ENCODE data around the gene ERGIC1.

ERGIC1 gene

GRCh38 chr5:172868924-172869591, 35.0 kb downstream of the ERGIC1 start:
- H3K4me3 Mint-ChIP-seq, result no peak overlapping the region
- no peaks in the 10 kb centered on the region for H3K27me3 Mint-ChIP-seq
- no peak overlapping the region for H3K27ac Mint-ChIP-seq
- H3K4me1 Mint-ChIP-seq (ENCODE audit: low read depth), result peaks cover 24% of the 10 kb centered on the region
- H3K36me3 Mint-ChIP-seq, result no peaks in the 10 kb centered on the region
- H3K9me3 Mint-ChIP-seq (ENCODE audit: low read depth), result no peaks in the 10 kb centered on the region

- Mint-ChIP-seq H3K4me1 (ENCODE audit: low read depth) (peaks cover 26% of the 10 kb centered on the region), H3K9me3 (ENCODE audit: low read depth) (no peaks in the 10 kb centered on the region), H3K36me3 (no peaks in the 10 kb centered on the region), H3K27me3 (no peaks in the 10 kb centered on the region), H3K4me3 (no peak overlapping the region), H3K27ac (no peak overlapping the region)
Measured at GRCh38 chr5:172869691-172870090, 35.6 kb downstream of the ERGIC1 start.

- Mint-ChIP-seq H3K4me1 (ENCODE audit: low read depth) (peaks cover 29% of the 10 kb centered on the region), H3K36me3 (no peaks in the 10 kb centered on the region), H3K4me3 (no peak overlapping the region), H3K27me3 (no peaks in the 10 kb centered on the region), H3K27ac (no peak overlapping the region), H3K9me3 (ENCODE audit: low read depth) (no peaks in the 10 kb centered on the region)
Measured at GRCh38 chr5:172870291-172870714, 36.3 kb downstream of the ERGIC1 start.

GRCh38 chr5:172870715-172871461, 36.8 kb downstream of the ERGIC1 start:
- Mint-ChIP-seq H3K9me3 (ENCODE audit: low read depth) (no peaks in the 10 kb centered on the region), H3K27me3 (no peaks in the 10 kb centered on the region), H3K4me3 (no peak overlapping the region), H3K4me1 (ENCODE audit: low read depth) (peaks cover 31% of the 10 kb centered on the region), H3K27ac (no peak overlapping the region), H3K36me3 (no peaks in the 10 kb centered on the region)

- H3K4me3 Mint-ChIP-seq, result no peak overlapping the region
- H3K27me3 Mint-ChIP-seq, result no peaks in the 10 kb centered on the region
- H3K27ac Mint-ChIP-seq, result no peak overlapping the region
- H3K9me3 Mint-ChIP-seq (ENCODE audit: low read depth), result no peaks in the 10 kb centered on the region
- peaks cover 35% of the 10 kb centered on the region for H3K4me1 Mint-ChIP-seq (ENCODE audit: low read depth)
- H3K36me3 Mint-ChIP-seq, result no peaks in the 10 kb centered on the region
Measured at GRCh38 chr5:172871536-172871935, 37.5 kb downstream of the ERGIC1 start.

GRCh38 chr5:172871982-172872381, 37.9 kb downstream of the ERGIC1 start:
- Mint-ChIP-seq H3K4me3 (no peak overlapping the region), H3K27ac (no peak overlapping the region), H3K27me3 (no peaks in the 10 kb centered on the region), H3K4me1 (ENCODE audit: low read depth) (peaks cover 36% of the 10 kb centered on the region), H3K9me3 (ENCODE audit: low read depth) (no peaks in the 10 kb centered on the region), H3K36me3 (no peaks in the 10 kb centered on the region)

- H3K27me3 Mint-ChIP-seq, result no peaks in the 10 kb centered on the region
- peaks cover 35% of the 10 kb centered on the region for H3K4me1 Mint-ChIP-seq (ENCODE audit: low read depth)
- H3K27ac Mint-ChIP-seq, result no peak overlapping the region
- no peaks in the 10 kb centered on the region for H3K36me3 Mint-ChIP-seq
- no peaks in the 10 kb centered on the region for H3K9me3 Mint-ChIP-seq (ENCODE audit: low read depth)
- H3K4me3 Mint-ChIP-seq, result no peak overlapping the region
Measured at GRCh38 chr5:172872997-172873491, 39.0 kb downstream of the ERGIC1 start.

- H3K4me1 Mint-ChIP-seq (ENCODE audit: low read depth), result peaks cover 31% of the 10 kb centered on the region
- H3K27me3 Mint-ChIP-seq, result no peaks in the 10 kb centered on the region
- no peak overlapping the region for H3K4me3 Mint-ChIP-seq
- no peaks in the 10 kb centered on the region for H3K9me3 Mint-ChIP-seq (ENCODE audit: low read depth)
- no peaks in the 10 kb centered on the region for H3K36me3 Mint-ChIP-seq
- no peak overlapping the region for H3K27ac Mint-ChIP-seq
Measured at GRCh38 chr5:172873513-172873912, 39.5 kb downstream of the ERGIC1 start.

GRCh38 chr5:172874647-172875504, 40.8 kb downstream of the ERGIC1 start:
- peaks cover 26% of the 10 kb centered on the region for H3K4me1 Mint-ChIP-seq (ENCODE audit: low read depth)
- no peaks in the 10 kb centered on the region for H3K9me3 Mint-ChIP-seq (ENCODE audit: low read depth)
- no peak overlapping the region for H3K4me3 Mint-ChIP-seq
- no peaks in the 10 kb centered on the region for H3K36me3 Mint-ChIP-seq
- H3K27ac Mint-ChIP-seq, result no peak overlapping the region
- H3K27me3 Mint-ChIP-seq, result no peaks in the 10 kb centered on the region

- peaks cover 26% of the 10 kb centered on the region for H3K4me1 Mint-ChIP-seq (ENCODE audit: low read depth)
- no peak overlapping the region for H3K4me3 Mint-ChIP-seq
- no peaks in the 10 kb centered on the region for H3K27me3 Mint-ChIP-seq
- H3K9me3 Mint-ChIP-seq (ENCODE audit: low read depth), result no peaks in the 10 kb centered on the region
- H3K27ac Mint-ChIP-seq, result no peak overlapping the region
- no peaks in the 10 kb centered on the region for H3K36me3 Mint-ChIP-seq
Measured at GRCh38 chr5:172875505-172876279, 41.6 kb downstream of the ERGIC1 start.

- Mint-ChIP-seq H3K27me3 (no peaks in the 10 kb centered on the region), H3K4me1 (ENCODE audit: low read depth) (peaks cover 28% of the 10 kb centered on the region), H3K36me3 (peaks cover 2% of the 10 kb centered on the region), H3K27ac (no peak overlapping the region), H3K4me3 (no peak overlapping the region), H3K9me3 (ENCODE audit: low read depth) (no peaks in the 10 kb centered on the region)
Measured at GRCh38 chr5:172876578-172876977, 42.5 kb downstream of the ERGIC1 start.

GRCh38 chr5:172877466-172878260, 43.6 kb downstream of the ERGIC1 start:
- Mint-ChIP-seq H3K36me3 (peaks cover 5% of the 10 kb centered on the region), H3K9me3 (ENCODE audit: low read depth) (no peaks in the 10 kb centered on the region), H3K4me1 (ENCODE audit: low read depth) (peaks cover 33% of the 10 kb centered on the region), H3K27me3 (no peaks in the 10 kb centered on the region), H3K27ac (no peak overlapping the region), H3K4me3 (no peak overlapping the region)

- Mint-ChIP-seq H3K27me3 (no peaks in the 10 kb centered on the region), H3K9me3 (ENCODE audit: low read depth) (no peaks in the 10 kb centered on the region), H3K4me3 (no peak overlapping the region), H3K27ac (no peak overlapping the region), H3K36me3 (peaks cover 10% of the 10 kb centered on the region), H3K4me1 (ENCODE audit: low read depth) (peaks cover 29% of the 10 kb centered on the region)
Measured at GRCh38 chr5:172878585-172878932, 44.5 kb downstream of the ERGIC1 start.
